ENCODE data around the gene COL23A1.

COL23A1 gene

DNA sequence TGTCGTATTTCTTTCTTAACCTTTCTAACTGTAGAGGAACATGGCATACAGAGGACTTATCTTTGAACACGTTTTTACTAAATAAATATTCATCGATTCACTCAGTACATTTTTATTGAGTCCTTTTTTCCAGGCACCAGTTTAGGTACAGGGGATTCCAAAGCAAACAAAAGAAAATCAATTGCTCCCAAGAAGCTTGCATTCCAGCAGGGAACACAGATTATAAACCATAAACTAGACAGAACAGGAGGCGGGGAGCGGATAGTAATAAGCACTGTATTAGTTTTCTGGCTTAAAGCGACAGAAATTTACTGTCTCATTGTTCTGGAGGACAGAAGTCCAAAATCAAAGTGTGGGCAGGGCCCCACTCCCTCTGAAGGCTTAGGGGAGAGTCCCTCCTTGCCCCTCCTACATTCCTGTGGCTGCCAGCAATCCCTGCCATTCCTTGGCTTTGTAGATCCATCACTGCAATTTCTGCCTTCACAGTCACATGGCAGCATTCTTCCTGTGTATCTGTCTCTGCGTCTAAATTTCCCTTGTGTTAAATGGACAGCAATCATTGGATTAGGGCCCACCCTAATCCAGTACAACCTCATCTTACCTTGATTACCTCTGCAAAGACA, 115.5 kb downstream of the COL23A1 start:
- Histone ChIP-seq H3K27me3 (ENCODE audit: control insufficient read depth in 3 of 3, insufficient read depth in 3 of 3, low read depth in 1 of 3, low read length in 3 of 3) (no peaks in the 10 kb centered on the region), H3K23ac (ENCODE audit: low read depth, low read length, poor library complexity) (no peak overlapping the region), H2BK15ac (ENCODE audit: low read length) (no peak overlapping the region), H3K79me1 (ENCODE audit: low read depth, low read length) (no peaks in the 10 kb centered on the region), H2BK5ac (ENCODE audit: low read length) (no peak overlapping the region), H3K9me3 (replicated peaks in 1 of 2; ENCODE audit: control insufficient read depth in 2 of 2, insufficient read depth in 1 of 2, low read depth in 1 of 2, low read length in 2 of 2) (peaks cover 0 to 16% of the 10 kb centered on the region in 2 donors), H3K4ac (ENCODE audit: low read length) (no peak overlapping the region), H2AK5ac (ENCODE audit: low read depth, low read length) (no peak overlapping the region), H2BK120ac (ENCODE audit: low read depth, low read length) (no peak overlapping the region), H3K4me1 (ENCODE audit: control insufficient read depth in 2 of 2, insufficient read depth in 1 of 2, low read depth in 1 of 2, low read length in 2 of 2) (peaks cover 3 to 4% of the 10 kb centered on the region in 2 donors), H4K8ac (ENCODE audit: low read depth, low read length) (no peak overlapping the region), H3K27ac (replicated peaks; ENCODE audit: low read length) (no peak overlapping the region), H3K4me2 (ENCODE audit: insufficient read depth, low read length, poor library complexity, severe bottlenecking) (no peak overlapping the region), H2AFZ (ENCODE audit: low read length) (no peak overlapping the region), H3K36me3 (replicated peaks in 1 of 2; ENCODE audit: control insufficient read depth in 2 of 2, insufficient read depth in 2 of 2, low read length in 2 of 2) (no peaks in the 10 kb centered on the region), H2BK12ac (ENCODE audit: low read length) (no peak overlapping the region), H4K91ac (ENCODE audit: low read depth, low read length, poor library complexity) (no peak overlapping the region), H3K18ac (ENCODE audit: low read length) (no peak overlapping the region), H3K9ac (ENCODE audit: low read depth, low read length, poor library complexity) (no peak overlapping the region), H3K4me3 (ENCODE audit: low read length in 2 of 2) (no peak overlapping the region), H3K14ac (ENCODE audit: low read length) (no peak overlapping the region)
- WGBS, 2 donors (ENCODE audit: extremely low coverage in 2 of 2, insufficient read length in 2 of 2, insufficient replicate concordance in 1 of 2): no CpG with 5 or more reads among the region's 7 CpGs
- DNase-seq (ENCODE audit: low spot score): no peak

DNA sequence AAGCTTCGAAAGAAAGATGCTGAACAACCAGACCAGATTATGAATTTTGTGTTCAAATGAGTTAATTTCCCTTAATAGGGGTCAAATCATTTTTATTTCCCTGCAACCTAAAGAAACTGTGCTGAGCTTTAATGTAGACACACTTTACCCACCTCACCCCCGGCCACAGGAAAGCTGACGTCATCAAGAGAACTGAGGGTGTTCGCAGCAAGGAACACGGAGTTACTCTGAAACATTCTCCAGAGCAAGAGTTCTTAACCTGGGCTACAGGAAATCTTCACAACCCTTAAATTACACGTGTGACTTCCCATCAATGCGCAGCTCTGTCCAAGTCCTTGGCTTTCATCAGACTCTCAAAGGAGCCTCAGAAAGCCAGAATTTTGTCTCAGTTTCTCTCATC, 116.3 kb downstream of the COL23A1 start:
- H2AFZ ChIP-seq (ENCODE audit: low read length): no peak overlapping the region
- H3K4ac ChIP-seq (ENCODE audit: low read length): no peak overlapping the region
- no peak overlapping the region for H2BK5ac ChIP-seq (ENCODE audit: low read length)
- peaks cover 3 to 5% of the 10 kb centered on the region in 2 donors for H3K4me1 ChIP-seq (ENCODE audit: control insufficient read depth in 2 of 2, insufficient read depth in 1 of 2, low read depth in 1 of 2, low read length in 2 of 2)
- H2BK12ac ChIP-seq (ENCODE audit: low read length): no peak overlapping the region
- H3K36me3 ChIP-seq (replicated peaks in 1 of 2; ENCODE audit: control insufficient read depth in 2 of 2, insufficient read depth in 2 of 2, low read length in 2 of 2): no peaks in the 10 kb centered on the region
- no peaks in the 10 kb centered on the region for H3K27me3 ChIP-seq (ENCODE audit: control insufficient read depth in 3 of 3, insufficient read depth in 3 of 3, low read depth in 1 of 3, low read length in 3 of 3)
- no peak overlapping the region for H3K18ac ChIP-seq (ENCODE audit: low read length)
- H2BK15ac ChIP-seq (ENCODE audit: low read length): no peak overlapping the region
- H4K91ac ChIP-seq (ENCODE audit: low read depth, low read length, poor library complexity): no peak overlapping the region
- no peak overlapping the region for H3K4me2 ChIP-seq (ENCODE audit: insufficient read depth, low read length, poor library complexity, severe bottlenecking)
- H2AK5ac ChIP-seq (ENCODE audit: low read depth, low read length): no peak overlapping the region
- no peak overlapping the region for H2BK120ac ChIP-seq (ENCODE audit: low read depth, low read length)
- whole genome bisulfite sequencing, 2 donors (ENCODE audit: extremely low coverage in 2 of 2, insufficient read length in 2 of 2, insufficient replicate concordance in 1 of 2): no CpG with 5 or more reads among the region's 7 CpGs
- H3K9me3 ChIP-seq (replicated peaks in 1 of 2; ENCODE audit: control insufficient read depth in 2 of 2, insufficient read depth in 1 of 2, low read depth in 1 of 2, low read length in 2 of 2): peaks cover 0 to 16% of the 10 kb centered on the region in 2 donors
- no peak overlapping the region for H3K4me3 ChIP-seq (ENCODE audit: low read length in 2 of 2)
- DNase-seq (ENCODE audit: low spot score): no peak
- H3K23ac ChIP-seq (ENCODE audit: low read depth, low read length, poor library complexity): no peak overlapping the region
- H3K14ac ChIP-seq (ENCODE audit: low read length): no peak overlapping the region
- no peak overlapping the region for H4K8ac ChIP-seq (ENCODE audit: low read depth, low read length)
- no peak overlapping the region for H3K9ac ChIP-seq (ENCODE audit: low read depth, low read length, poor library complexity)
- no peaks in the 10 kb centered on the region for H3K79me1 ChIP-seq (ENCODE audit: low read depth, low read length)
- H3K27ac ChIP-seq (replicated peaks; ENCODE audit: low read length): no peak overlapping the region

GRCh38 chr5:178472138-178472537, 118.1 kb downstream of the COL23A1 start:
- Histone ChIP-seq H3K36me3 (replicated peaks in 1 of 2; ENCODE audit: control insufficient read depth in 2 of 2, insufficient read depth in 2 of 2, low read length in 2 of 2) (no peaks in the 10 kb centered on the region), H2AK5ac (ENCODE audit: low read depth, low read length) (no peak overlapping the region), H3K79me1 (ENCODE audit: low read depth, low read length) (no peaks in the 10 kb centered on the region), H4K91ac (ENCODE audit: low read depth, low read length, poor library complexity) (no peak overlapping the region), H3K9me3 (replicated peaks in 1 of 2; ENCODE audit: control insufficient read depth in 2 of 2, insufficient read depth in 1 of 2, low read depth in 1 of 2, low read length in 2 of 2) (peaks cover 0 to 16% of the 10 kb centered on the region in 2 donors), H2BK120ac (ENCODE audit: low read depth, low read length) (no peak overlapping the region), H3K14ac (ENCODE audit: low read length) (no peak overlapping the region), H3K4me3 (ENCODE audit: low read length in 2 of 2) (no peak overlapping the region), H3K23ac (ENCODE audit: low read depth, low read length, poor library complexity) (no peak overlapping the region), H3K27me3 (ENCODE audit: control insufficient read depth in 3 of 3, insufficient read depth in 3 of 3, low read depth in 1 of 3, low read length in 3 of 3) (no peaks in the 10 kb centered on the region), H3K27ac (replicated peaks; ENCODE audit: low read length) (no peak overlapping the region), H2AFZ (ENCODE audit: low read length) (no peak overlapping the region), H3K18ac (ENCODE audit: low read length) (no peak overlapping the region), H2BK15ac (ENCODE audit: low read length) (no peak overlapping the region), H2BK5ac (ENCODE audit: low read length) (no peak overlapping the region), H3K9ac (ENCODE audit: low read depth, low read length, poor library complexity) (no peak overlapping the region), H2BK12ac (ENCODE audit: low read length) (peak overlapping the region; percentile 6), H3K4me1 (ENCODE audit: control insufficient read depth in 2 of 2, insufficient read depth in 1 of 2, low read depth in 1 of 2, low read length in 2 of 2) (peaks cover 12 to 18% of the 10 kb centered on the region in 2 donors), H3K4me2 (ENCODE audit: insufficient read depth, low read length, poor library complexity, severe bottlenecking) (no peak overlapping the region), H4K8ac (ENCODE audit: low read depth, low read length) (no peak overlapping the region), H3K4ac (ENCODE audit: low read length) (no peak overlapping the region)
- WGBS, 2 donors (ENCODE audit: extremely low coverage in 2 of 2, insufficient read length in 2 of 2, insufficient replicate concordance in 1 of 2): no CpG with 5 or more reads among the region's 4 CpGs
- DNase-seq (ENCODE audit: low spot score): no peak

DNA sequence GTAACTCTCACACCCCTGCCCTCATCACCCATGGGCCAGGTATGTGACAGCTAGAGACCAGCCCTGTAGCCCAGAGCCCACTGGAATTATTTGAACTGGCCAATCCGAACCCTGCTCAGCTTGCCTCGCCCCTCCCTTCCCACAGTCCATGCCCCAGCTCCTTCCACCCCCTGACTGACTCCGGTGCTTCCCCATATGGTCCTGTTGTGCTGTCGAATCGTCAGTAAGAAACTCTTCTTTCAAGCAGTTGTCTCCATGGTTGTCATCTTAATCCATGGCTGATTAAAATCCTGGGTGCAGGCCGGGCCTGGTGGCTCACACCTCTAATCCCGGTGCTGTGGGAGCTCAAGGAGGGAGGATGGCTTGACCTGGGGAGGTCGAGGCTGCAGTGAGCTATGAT, 118.5 kb downstream of the COL23A1 start:
- peaks cover 13 to 21% of the 10 kb centered on the region in 2 donors for H3K4me1 ChIP-seq (ENCODE audit: control insufficient read depth in 2 of 2, insufficient read depth in 1 of 2, low read depth in 1 of 2, low read length in 2 of 2)
- no peaks in the 10 kb centered on the region for H3K79me1 ChIP-seq (ENCODE audit: low read depth, low read length)
- no peak overlapping the region for H3K27ac ChIP-seq (replicated peaks; ENCODE audit: low read length)
- H2BK15ac ChIP-seq (ENCODE audit: low read length): no peak overlapping the region
- H3K4me2 ChIP-seq (ENCODE audit: insufficient read depth, low read length, poor library complexity, severe bottlenecking): no peak overlapping the region
- no peaks in the 10 kb centered on the region for H3K27me3 ChIP-seq (ENCODE audit: control insufficient read depth in 3 of 3, insufficient read depth in 3 of 3, low read depth in 1 of 3, low read length in 3 of 3)
- H3K9ac ChIP-seq (ENCODE audit: low read depth, low read length, poor library complexity): no peak overlapping the region
- H3K18ac ChIP-seq (ENCODE audit: low read length): peak overlapping the region; percentile 52
- H3K9me3 ChIP-seq (replicated peaks in 1 of 2; ENCODE audit: control insufficient read depth in 2 of 2, insufficient read depth in 1 of 2, low read depth in 1 of 2, low read length in 2 of 2): peaks cover 0 to 16% of the 10 kb centered on the region in 2 donors
- H3K36me3 ChIP-seq (replicated peaks in 1 of 2; ENCODE audit: control insufficient read depth in 2 of 2, insufficient read depth in 2 of 2, low read length in 2 of 2): no peaks in the 10 kb centered on the region
- no peak overlapping the region for H2AFZ ChIP-seq (ENCODE audit: low read length)
- peak overlapping the region; percentile 6 for H2BK12ac ChIP-seq (ENCODE audit: low read length)
- no CpG with 5 or more reads among the region's 8 CpGs for WGBS, 2 donors (ENCODE audit: extremely low coverage in 2 of 2, insufficient read length in 2 of 2, insufficient replicate concordance in 1 of 2)
- H2AK5ac ChIP-seq (ENCODE audit: low read depth, low read length): no peak overlapping the region
- no peak overlapping the region for H3K14ac ChIP-seq (ENCODE audit: low read length)
- no peak overlapping the region for H3K4me3 ChIP-seq (ENCODE audit: low read length in 2 of 2)
- H4K8ac ChIP-seq (ENCODE audit: low read depth, low read length): no peak overlapping the region
- no peak overlapping the region for H4K91ac ChIP-seq (ENCODE audit: low read depth, low read length, poor library complexity)
- no peak overlapping the region for H2BK5ac ChIP-seq (ENCODE audit: low read length)
- peak overlapping the region; percentile 57 for H3K23ac ChIP-seq (ENCODE audit: low read depth, low read length, poor library complexity)
- H3K4ac ChIP-seq (ENCODE audit: low read length): no peak overlapping the region
- DNase-seq (ENCODE audit: low spot score): no peak
- no peak overlapping the region for H2BK120ac ChIP-seq (ENCODE audit: low read depth, low read length)

Data from neuronal stem cell (in vitro differentiated cells).